Retinal pigment epithelial cell (primary cell): Measurements from ENCODE around the gene UROS.
A peak's percentile ranks its signal among the peaks of the same experiment; 100 is the strongest.

Source experiments
- DNase-seq: peaks from one replicate; pipeline ENCODE4 v3.0.0-alpha.2; 2010; ENCODE audit warnings: low read depth
- H3K4me3 ChIP-seq: 2 replicates; pipeline ENCODE4 v1.5.1; 2011; ENCODE audit warnings: mild to moderate bottlenecking, low read length, control low read depth, moderate library complexity
- CTCF ChIP-seq: conservative IDR thresholded peaks from 2 replicates; pipeline ENCODE4 v1.5.1; 2011; ENCODE audit warnings: low read depth, low read length, control low read depth, inconsistent platforms

Gene UROS

GRCh38 chr10:125822878-125823662 lies at the start of gene UROS, which contains the start of gene BCCIP:
UROS (minus strand) TSS chr10:125823258; CDS start chr10:125816499, 6,759 bp downstream.
BCCIP (plus strand) TSS chr10:125823546; CDS start chr10:125823558, 12 bp downstream.
- DNase-seq: peak; percentile 48
- TF ChIP-seq CTCF: no peak
- H3K4me3 ChIP-seq: peak within 1 kb of the TSS; percentile 100

DNA sequence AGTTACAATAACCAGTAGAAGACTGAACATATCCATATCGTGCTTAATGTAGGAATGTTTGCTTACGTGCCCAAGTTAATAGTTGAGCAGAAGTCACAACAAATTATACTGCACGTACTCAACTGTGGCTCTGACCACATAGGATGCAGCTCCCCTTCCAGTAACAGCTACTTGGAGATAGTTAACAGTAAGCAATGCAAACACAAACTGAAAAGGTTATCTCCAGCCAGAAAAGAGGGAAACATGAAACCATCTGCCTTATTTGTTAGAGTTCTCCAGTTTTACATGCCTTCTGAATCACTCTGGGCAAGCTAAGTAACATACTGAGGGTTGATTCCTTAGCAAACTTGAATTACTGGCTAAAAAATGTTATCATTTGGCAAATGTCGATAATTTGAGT lies 48.3 kb upstream of the UROS start:
- no peak overlapping the region for H3K4me3 ChIP-seq
- DNase-seq: no peak
- TF ChIP-seq CTCF: no peak

GRCh38 chr10:125868372-125868975 lies 45.4 kb upstream of the UROS start:
- peak; percentile 94 for TF ChIP-seq CTCF
- no peak for DNase-seq
- no peak overlapping the region for H3K4me3 ChIP-seq

DNA sequence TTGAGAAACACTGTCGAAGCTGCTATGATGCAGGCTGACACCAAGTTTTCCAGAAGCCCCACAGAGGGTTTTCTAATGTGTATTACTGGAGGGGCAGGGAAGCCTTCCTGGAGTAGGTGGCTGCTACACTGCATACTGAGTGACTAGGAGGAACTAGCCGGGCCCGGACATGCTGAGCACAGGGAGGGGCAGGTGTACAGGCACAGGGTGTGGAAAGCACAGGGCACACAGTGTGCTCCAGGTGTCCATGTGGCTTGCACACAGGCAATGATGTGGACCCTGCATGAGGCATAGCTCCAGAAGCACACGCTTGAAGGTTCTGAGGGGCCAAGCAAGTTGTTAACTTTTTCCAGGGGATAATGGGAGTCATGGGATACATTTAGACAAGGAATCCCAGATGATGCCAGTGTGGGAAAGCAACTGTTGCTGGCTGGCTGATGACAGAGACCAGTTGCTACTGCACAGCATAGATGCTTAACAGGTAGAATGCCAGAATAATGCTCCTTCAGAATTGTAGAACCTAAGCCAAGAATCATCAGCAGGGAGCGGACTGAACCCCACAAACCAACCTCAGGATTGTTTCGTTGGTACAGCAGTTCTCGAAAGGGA lies 43.5 kb upstream of the UROS start:
- DNase-seq: no peak
- no peak overlapping the region for H3K4me3 ChIP-seq
- no peak for TF ChIP-seq CTCF

GRCh38 chr10:125865120-125865519 lies 42.1 kb upstream of the UROS start:
- DNase-seq: no peak
- no peak overlapping the region for H3K4me3 ChIP-seq
- no peak for TF ChIP-seq CTCF

GRCh38 chr10:125859128-125859817 lies 36.2 kb upstream of the UROS start:
- no peak for DNase-seq
- TF ChIP-seq CTCF: no peak
- no peak overlapping the region for H3K4me3 ChIP-seq
